CD4-positive, CD25-positive, alpha-beta regulatory T cell (primary cell): Measurements from ENCODE around the gene LIPA. TPM values are rescaled to one million over a fixed set of nuclear protein-coding genes. Genes with fewer than 3 reads are reported as not detected.

Source experiments
- ATAC-seq, 2 donors: fragments of 150-1000 bp; cut with Tn5 transposase; one replicate each; pipeline ENCODE4 v1.10.0; 2021; ENCODE audit warnings: low read depth in 2 of 2, moderate number of reproducible peaks in 2 of 2, moderate library complexity in 1 of 2
- DNase-seq, 3 donors: peaks; one replicate each; pipeline versions ENCODE4 v3.0.0 to v3.0.0-alpha.2; 2012 to 2022; ENCODE audit warnings: mixed read lengths in 1 of 3
- H3K27ac ChIP-seq: one replicate; pipeline ENCODE4 v1.7.0; 2013; ENCODE audit warnings: mild to moderate bottlenecking, low read length; ENCODE audit not compliant: insufficient read depth, poor library complexity, severe bottlenecking
- H3K27me3 ChIP-seq: one replicate; pipeline ENCODE4 v1.7.0; 2013; ENCODE audit warnings: low read length; ENCODE audit not compliant: control insufficient read depth, insufficient read depth
- H3K36me3 ChIP-seq: one replicate; pipeline ENCODE4 v1.7.0; 2013; ENCODE audit warnings: mild to moderate bottlenecking, low read length, moderate library complexity; ENCODE audit not compliant: control insufficient read depth, insufficient read depth
- H3K4me1 ChIP-seq: 2 replicates; pipeline ENCODE4 v1.7.0; 2013; ENCODE audit warnings: mild to moderate bottlenecking, low read length; ENCODE audit not compliant: insufficient read depth, control insufficient read depth, poor library complexity, severe bottlenecking
- H3K4me3 ChIP-seq: one replicate; pipeline ENCODE4 v1.7.0; 2013; ENCODE audit warnings: low read depth, mild to moderate bottlenecking, low read length, moderate library complexity
- H3K9me3 ChIP-seq, 2 experiments: 1 replicate in 1 of 2; 2 replicates in 1 of 2; pipeline ENCODE4 v1.7.0; 2013; ENCODE audit warnings: low read length in 2 of 2, mild to moderate bottlenecking in 1 of 2, moderate library complexity in 1 of 2; ENCODE audit not compliant: control insufficient read depth in 2 of 2
- H3K27ac Mint-ChIP-seq, 3 donors: one replicate each; pipeline ENCODE4 v1.8.0; 2020 to 2022; ENCODE audit warnings: mild to moderate bottlenecking in 3 of 3, mixed read lengths in 3 of 3, moderate library complexity in 2 of 3
- H3K27me3 Mint-ChIP-seq: one replicate; pipeline ENCODE4 v1.8.0; 2022; ENCODE audit warnings: mild to moderate bottlenecking, mixed read lengths
- H3K36me3 Mint-ChIP-seq: one replicate; pipeline ENCODE4 v1.8.0; 2020; ENCODE audit warnings: mixed read lengths
- H3K4me1 Mint-ChIP-seq, 4 donors: one replicate each; pipeline ENCODE4 v1.8.0; 2020 to 2022; ENCODE audit warnings: mixed read lengths in 4 of 4, mild to moderate bottlenecking in 1 of 4
- H3K4me3 Mint-ChIP-seq, 4 donors: one replicate each; pipeline ENCODE4 v1.8.0; 2020 to 2022; ENCODE audit warnings: mild to moderate bottlenecking in 4 of 4, mixed read lengths in 4 of 4, moderate library complexity in 3 of 4
- H3K9me3 Mint-ChIP-seq, 7 donors: one replicate each; pipeline ENCODE4 v1.8.0; 2020 to 2022; ENCODE audit warnings: mixed read lengths in 7 of 7, mild to moderate bottlenecking in 3 of 7, moderate library complexity in 2 of 7
- polyA plus RNA-seq, 4 donors: library from polyadenylated mRNA; unstranded; fragments of 300-500 nt; fragmentation: Illumina TruSeq; gene quantifications; one replicate each; pipeline ENCODE4 v1.2.3, GENCODE V29; 2021
- total RNA-seq: library from RNA; stranded (reverse); gene quantifications from one replicate; pipeline ENCODE4 v1.2.3, GENCODE V29; 2022

LIPA gene
- total and polyA plus RNA-seq, 5 donors from 2014 or later = 25.2 to 99.9 (median 92.2) TPM

DNA sequence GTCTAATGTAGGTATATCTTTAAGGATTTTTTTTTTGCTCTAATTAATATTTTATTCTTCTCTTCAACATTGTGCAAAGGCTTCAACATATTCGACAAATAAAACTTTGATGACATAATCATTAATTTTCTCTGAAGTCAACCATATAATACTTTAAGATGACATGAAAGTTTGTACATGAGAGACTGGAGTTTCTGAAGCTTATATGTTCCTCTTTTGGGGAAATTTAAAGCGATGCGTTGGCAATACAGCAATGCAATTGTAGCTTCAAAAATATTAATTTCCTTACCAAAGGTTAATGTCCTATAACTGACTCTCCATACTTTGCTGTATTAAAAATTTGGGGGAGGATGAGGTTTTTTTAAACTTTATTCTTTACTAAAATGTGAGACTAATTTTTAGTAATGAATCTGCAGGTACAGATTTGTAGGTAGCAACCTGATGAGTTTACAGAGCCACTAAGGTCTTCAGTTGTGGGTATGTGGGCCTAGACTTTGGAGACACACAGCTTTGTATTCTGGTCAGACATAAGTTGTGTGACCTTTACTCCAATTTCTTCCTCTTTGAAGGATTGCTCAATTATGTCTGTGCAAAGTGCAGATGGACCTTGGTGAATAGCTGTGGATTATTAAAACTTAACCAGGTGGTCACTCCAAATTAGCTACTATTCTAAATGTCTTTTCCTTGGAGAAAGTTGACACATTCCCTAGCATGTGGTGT lies 18.0 kb upstream of the LIPA start:
- Histone ChIP-seq H3K27me3 (no peaks in the 10 kb centered on the region), H3K36me3 (no peaks in the 10 kb centered on the region), H3K9me3 (no peaks in the 10 kb centered on the region), H3K4me3 (no peak overlapping the region), H3K27ac (no peak overlapping the region), H3K4me1 (no peaks in the 10 kb centered on the region)
- no peak overlapping the region for H3K27ac Mint-ChIP-seq
- H3K4me3 Mint-ChIP-seq = no peak overlapping the region
- H3K27me3 Mint-ChIP-seq = no peaks in the 10 kb centered on the region
- no peak for DNase-seq
- no peak for ATAC-seq
- H3K9me3 Mint-ChIP-seq = no peaks in the 10 kb centered on the region
- H3K4me1 Mint-ChIP-seq = no peaks in the 10 kb centered on the region
- H3K36me3 Mint-ChIP-seq = no peaks in the 10 kb centered on the region

DNA sequence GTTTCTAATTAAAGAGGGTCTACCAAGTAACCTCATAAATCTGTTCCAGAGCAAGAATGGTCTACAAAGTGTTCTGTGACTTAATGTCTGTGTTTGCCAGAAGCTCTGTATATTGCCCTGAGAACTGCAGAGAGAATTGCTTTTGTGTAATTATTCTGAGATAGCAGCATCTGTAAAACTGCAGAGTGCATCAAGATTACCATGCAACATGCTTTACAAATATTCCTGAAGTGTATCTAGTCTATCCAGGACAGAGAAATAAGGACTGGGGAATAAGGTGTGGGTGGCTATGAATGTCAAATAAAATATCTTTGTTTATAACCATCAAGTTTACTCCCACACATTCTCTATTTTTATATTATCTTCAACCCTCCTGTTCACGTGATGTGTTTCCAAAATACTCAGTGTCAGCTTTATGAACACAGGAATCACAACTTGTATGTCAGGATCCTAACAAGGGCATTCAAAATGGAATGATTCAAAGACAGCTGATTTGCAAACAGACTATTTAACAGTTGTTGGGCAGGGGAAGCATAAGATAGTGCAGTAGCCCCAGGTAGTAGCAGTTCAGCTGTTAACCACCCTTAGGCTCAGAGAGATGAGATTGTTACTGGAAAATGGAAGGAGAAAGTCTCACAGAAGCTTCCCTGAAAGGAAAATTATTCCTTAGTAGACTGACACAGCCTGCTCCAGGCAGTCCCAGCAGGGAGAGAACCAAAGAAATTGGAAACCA lies 15.3 kb upstream of the LIPA start:
- DNase-seq (no peak), ATAC-seq (no peak)
- Histone ChIP-seq H3K27me3 (no peaks in the 10 kb centered on the region), H3K9me3 (no peaks in the 10 kb centered on the region), H3K36me3 (no peaks in the 10 kb centered on the region), H3K4me3 (no peak overlapping the region), H3K27ac (no peak overlapping the region), H3K4me1 (no peaks in the 10 kb centered on the region)
- Mint-ChIP-seq H3K27me3 (no peaks in the 10 kb centered on the region), H3K4me3 (no peak overlapping the region), H3K4me1 (no peaks in the 10 kb centered on the region), H3K9me3 (no peaks in the 10 kb centered on the region), H3K27ac (peak overlapping the region in 1 of 3 donors; percentile 9), H3K36me3 (no peaks in the 10 kb centered on the region)

DNA sequence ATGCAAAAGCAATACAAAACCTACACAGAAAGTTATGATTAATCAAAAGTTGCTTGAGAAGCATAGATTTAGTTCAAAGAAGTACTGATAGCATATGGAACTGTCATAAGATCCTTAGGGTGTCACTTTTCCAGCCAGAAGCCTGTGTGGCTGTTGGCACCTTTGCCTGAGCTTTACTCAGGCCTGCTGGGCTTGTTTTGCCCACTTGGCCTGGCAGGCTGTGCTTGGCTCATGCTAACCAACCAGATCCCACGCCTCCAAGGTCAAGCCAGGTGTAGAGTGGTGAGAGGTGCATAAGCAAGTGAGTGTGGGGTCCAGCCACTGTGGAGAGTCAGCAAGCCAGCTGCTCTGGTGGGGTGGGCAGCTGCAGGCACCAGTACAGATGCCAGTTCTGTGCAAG lies 12.0 kb upstream of the LIPA start:
- Histone ChIP-seq H3K36me3 (no peaks in the 10 kb centered on the region), H3K27me3 (peaks cover 8% of the 10 kb centered on the region), H3K27ac (no peak overlapping the region), H3K9me3 (no peaks in the 10 kb centered on the region), H3K4me3 (no peak overlapping the region), H3K4me1 (no peaks in the 10 kb centered on the region)
- no peaks in the 10 kb centered on the region for H3K36me3 Mint-ChIP-seq
- peaks cover 0 to 5% (median 0%) of the 10 kb centered on the region in 4 donors for H3K4me1 Mint-ChIP-seq
- peaks cover 7% of the 10 kb centered on the region for H3K27me3 Mint-ChIP-seq
- no peak overlapping the region for H3K27ac Mint-ChIP-seq
- ATAC-seq (no peak), DNase-seq (no peak)
- H3K9me3 Mint-ChIP-seq = no peaks in the 10 kb centered on the region
- no peak overlapping the region for H3K4me3 Mint-ChIP-seq

DNA sequence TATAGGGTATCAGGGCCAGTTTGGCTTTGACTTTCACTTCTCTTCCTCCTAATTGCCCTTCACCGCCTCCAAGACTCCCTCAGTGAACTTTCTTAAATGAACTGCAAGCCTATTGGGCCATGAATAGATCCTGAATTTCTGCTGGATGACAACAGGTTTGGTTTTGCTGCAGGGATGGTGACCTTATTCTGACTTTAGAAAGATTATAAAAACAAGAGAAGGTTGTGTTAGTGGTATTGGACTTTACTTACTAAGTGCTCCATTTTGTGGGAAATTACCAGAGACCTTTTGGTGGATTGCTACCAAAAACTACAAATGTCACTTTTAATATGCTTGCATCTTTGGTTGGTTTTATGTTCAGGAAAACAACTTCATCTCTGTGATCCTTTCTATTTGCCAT lies 11.5 kb upstream of the LIPA start:
- Histone ChIP-seq H3K27ac (no peak overlapping the region), H3K4me1 (no peaks in the 10 kb centered on the region), H3K36me3 (no peaks in the 10 kb centered on the region), H3K9me3 (no peaks in the 10 kb centered on the region), H3K4me3 (no peak overlapping the region), H3K27me3 (peaks cover 8% of the 10 kb centered on the region)
- ATAC-seq (no peak), DNase-seq (no peak)
- Mint-ChIP-seq H3K9me3 (no peaks in the 10 kb centered on the region), H3K27ac (no peak overlapping the region), H3K4me1 (peaks cover 0 to 5% (median 0%) of the 10 kb centered on the region in 4 donors), H3K27me3 (peaks cover 10% of the 10 kb centered on the region), H3K36me3 (no peaks in the 10 kb centered on the region), H3K4me3 (peak overlapping the region in 1 of 4 donors; percentile 21)

DNA sequence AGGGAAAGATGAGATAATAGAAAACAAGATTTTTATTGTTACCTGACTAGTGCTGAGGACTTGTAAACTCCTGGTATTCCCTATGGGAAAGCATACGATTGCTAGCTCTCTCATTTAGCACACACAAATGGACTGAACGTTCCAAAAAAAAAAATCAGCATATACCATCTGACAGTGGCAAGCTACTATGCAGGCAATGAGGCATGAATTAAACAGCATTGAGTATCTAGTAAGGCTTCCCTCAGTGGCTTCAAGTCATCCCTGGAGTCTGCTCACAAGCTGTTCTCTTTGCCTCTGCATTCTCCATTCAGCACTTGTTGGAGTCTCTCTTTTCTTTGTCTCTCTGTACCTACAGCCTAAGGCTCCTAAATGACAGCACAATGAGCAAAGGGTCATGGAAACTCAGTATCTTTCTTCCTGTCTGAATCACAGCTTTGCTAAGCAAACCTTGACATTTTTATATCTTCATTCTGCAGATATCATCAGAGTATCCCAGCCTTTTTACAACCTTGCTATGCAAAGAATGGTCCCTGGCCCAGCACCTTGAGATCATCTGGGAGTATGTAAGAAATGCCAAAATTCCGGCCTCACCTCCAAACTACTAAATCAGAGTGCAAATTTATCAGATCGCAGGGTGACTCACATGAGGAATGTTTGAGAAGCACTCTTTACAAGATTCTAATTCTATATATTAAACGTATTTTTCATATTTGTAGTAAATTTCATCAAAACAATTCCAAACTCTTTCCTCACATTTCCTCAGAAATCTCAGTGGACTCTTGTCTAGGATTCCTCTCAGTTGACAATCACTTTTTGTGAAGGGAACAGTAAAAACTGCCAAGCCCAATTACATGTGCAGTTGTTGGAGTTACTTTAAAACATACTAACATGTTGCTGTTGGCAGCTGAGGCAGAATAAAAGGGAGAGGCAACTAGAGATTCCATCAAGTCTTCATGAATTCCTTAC lies 10.8 kb upstream of the LIPA start:
- no peaks in the 10 kb centered on the region for H3K4me1 ChIP-seq
- no peaks in the 10 kb centered on the region for H3K36me3 ChIP-seq
- DNase-seq (no peak), ATAC-seq (no peak)
- peaks cover 0 to 5% (median 0%) of the 10 kb centered on the region in 4 donors for H3K4me1 Mint-ChIP-seq
- no peaks in the 10 kb centered on the region for H3K9me3 Mint-ChIP-seq
- no peak overlapping the region for H3K27ac Mint-ChIP-seq
- no peak overlapping the region for H3K4me3 ChIP-seq
- H3K4me3 Mint-ChIP-seq = no peak overlapping the region
- H3K27me3 ChIP-seq = peaks cover 10% of the 10 kb centered on the region
- H3K27me3 Mint-ChIP-seq = peaks cover 12% of the 10 kb centered on the region
- no peaks in the 10 kb centered on the region for H3K36me3 Mint-ChIP-seq
- no peaks in the 10 kb centered on the region for H3K9me3 ChIP-seq
- no peak overlapping the region for H3K27ac ChIP-seq

DNA sequence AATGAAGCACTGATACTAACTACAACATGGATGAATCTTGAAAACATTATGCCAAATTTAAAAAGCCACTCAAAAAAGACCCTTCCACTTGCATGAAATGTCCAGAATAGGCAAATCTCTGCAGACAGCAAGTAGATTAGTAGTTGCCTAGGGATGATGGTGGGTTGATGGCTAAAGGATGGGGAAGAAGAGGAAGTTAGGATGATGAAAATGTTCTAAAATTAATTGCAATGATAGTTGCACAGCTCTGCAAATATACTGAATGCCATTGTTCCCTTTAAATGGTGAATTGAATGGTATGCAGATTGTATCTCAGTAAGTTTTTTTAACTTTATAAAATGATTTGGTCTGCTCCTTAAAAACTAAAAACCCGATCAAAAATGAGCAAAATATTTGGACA lies 7.3 kb upstream of the LIPA start:
- H3K27me3 Mint-ChIP-seq = peaks cover 33% of the 10 kb centered on the region
- Histone ChIP-seq H3K4me3 (no peak overlapping the region), H3K9me3 (peaks cover 0 to 6% of the 10 kb centered on the region in 2 experiments), H3K27me3 (peaks cover 10% of the 10 kb centered on the region), H3K27ac (no peak overlapping the region), H3K4me1 (no peaks in the 10 kb centered on the region), H3K36me3 (no peaks in the 10 kb centered on the region)
- DNase-seq = no peak
- no peak for ATAC-seq
- H3K36me3 Mint-ChIP-seq = peaks cover 5% of the 10 kb centered on the region
- H3K9me3 Mint-ChIP-seq = peaks cover 0 to 7% (median 0%) of the 10 kb centered on the region in 7 donors
- no peak overlapping the region for H3K4me3 Mint-ChIP-seq
- no peak overlapping the region for H3K27ac Mint-ChIP-seq
- peaks cover 0 to 5% (median 0%) of the 10 kb centered on the region in 4 donors for H3K4me1 Mint-ChIP-seq

DNA sequence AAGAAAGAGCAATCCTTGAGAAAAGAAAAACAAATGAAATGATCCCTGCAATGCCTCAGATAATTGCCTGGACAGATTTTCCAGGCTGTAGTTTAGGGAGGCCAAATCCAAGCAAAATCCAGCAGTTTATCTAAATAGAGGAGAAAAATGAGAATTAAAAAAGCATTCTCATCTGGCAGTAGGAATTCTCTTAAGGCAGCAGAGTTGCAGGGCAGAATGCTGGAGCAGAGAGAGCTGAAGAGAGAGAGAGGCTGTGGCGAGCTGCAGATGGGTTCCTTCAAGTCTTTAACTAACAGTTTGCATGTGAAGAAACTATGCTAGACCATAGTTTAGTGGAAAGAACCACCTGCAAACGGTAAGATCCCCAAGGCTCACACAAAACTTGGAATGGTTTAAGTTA lies 6.0 kb upstream of the LIPA start:
- Mint-ChIP-seq H3K27me3 (peaks cover 33% of the 10 kb centered on the region), H3K4me1 (peaks cover 0 to 5% (median 0%) of the 10 kb centered on the region in 4 donors), H3K9me3 (peaks cover 0 to 7% (median 0%) of the 10 kb centered on the region in 7 donors), H3K27ac (no peak overlapping the region), H3K36me3 (peaks cover 5% of the 10 kb centered on the region), H3K4me3 (no peak overlapping the region)
- peaks cover 10% of the 10 kb centered on the region for H3K27me3 ChIP-seq
- no peak for DNase-seq
- no peak overlapping the region for H3K27ac ChIP-seq
- no peak overlapping the region for H3K4me3 ChIP-seq
- no peaks in the 10 kb centered on the region for H3K4me1 ChIP-seq
- no peaks in the 10 kb centered on the region for H3K36me3 ChIP-seq
- no peak for ATAC-seq
- H3K9me3 ChIP-seq = peaks cover 0 to 6% of the 10 kb centered on the region in 2 experiments
